ENCODE data around the gene EXOC4.

The EXOC4 gene

DNA sequence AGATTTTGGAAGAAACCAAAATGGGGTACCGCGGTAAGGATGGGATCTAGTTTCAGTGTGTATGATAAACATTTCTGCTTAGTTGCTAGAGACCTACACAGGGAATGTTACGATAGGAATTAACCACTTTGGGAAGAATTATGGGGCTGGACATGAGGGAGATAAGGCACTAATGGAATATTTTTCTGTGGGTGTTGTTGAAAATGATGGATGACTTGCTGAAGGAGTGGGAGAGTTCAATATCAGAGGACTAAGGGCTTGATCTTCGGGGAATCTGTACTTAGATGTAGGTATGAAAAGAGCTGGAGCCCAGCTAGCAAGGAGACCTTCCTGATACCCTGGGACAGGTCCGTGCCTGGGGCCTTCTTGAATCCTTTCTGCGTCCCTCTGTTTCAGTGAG, 303.7 kb downstream of the EXOC4 start:
- intact Hi-C loops (cut with DNase I) = no loop called here
- DNase-seq = no peak

DNA sequence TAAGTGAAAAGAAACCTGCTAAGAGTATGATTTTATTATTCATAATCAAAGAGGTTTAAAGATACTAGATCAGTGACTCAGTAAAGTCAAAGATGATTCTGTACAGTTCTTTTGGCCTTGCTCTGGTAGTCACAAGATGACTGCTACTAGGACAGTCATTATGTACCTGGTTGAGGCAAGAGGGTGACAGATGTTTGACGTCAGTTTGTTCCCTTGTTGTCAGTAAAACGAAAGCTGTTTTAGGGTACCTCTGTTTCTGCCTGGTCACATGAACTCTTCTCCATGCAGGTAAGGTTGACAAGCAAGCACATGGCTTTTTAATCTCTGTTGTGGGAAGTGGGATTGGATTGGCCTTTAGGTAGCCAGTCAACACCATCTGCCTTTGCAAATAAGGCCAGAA, 308.0 kb downstream of the EXOC4 start:
- DNase-seq = no peak
- intact Hi-C loops (cut with DNase I) = no loop called here

DNA sequence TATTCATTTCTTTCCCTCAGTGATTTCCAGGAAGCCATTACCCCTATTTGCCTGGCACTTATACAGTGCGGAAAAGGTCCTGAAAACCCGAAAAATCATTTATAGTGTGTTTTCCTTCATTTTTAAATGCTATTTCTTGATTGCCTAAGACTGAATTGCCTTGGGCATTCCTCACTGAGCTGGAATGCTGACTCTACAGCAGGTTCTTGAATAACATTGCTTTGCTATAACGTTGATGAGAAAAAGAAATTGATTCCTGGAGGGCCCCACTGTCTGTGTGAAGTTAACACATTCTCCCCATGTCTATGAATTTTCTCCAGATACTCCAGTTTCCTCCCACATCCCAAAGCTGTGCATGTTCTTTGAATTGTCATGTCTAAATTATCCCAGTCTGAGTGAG, 308.5 kb downstream of the EXOC4 start:
- DNase-seq = no peak
- intact Hi-C loops (cut with DNase I) = no loop called here

DNA sequence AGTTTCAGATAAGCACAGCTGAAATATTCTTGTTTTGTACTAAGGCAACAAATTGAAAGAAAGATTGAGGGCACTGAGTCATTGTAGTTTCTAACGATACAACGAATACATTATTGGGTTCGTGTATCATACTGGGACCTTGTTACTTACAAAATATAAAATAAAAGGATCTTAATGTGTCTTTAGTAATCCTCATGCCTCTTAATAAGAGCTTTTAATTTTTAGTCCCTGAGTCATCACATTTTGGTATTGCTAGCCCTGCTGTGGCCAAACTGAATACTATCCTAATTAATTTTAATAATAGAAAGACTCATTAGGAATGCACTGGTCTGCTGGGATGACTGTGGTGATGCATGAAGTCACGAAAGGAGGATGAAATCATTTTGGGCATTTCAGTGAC, 309.7 kb downstream of the EXOC4 start:
- no peak for DNase-seq

DNA sequence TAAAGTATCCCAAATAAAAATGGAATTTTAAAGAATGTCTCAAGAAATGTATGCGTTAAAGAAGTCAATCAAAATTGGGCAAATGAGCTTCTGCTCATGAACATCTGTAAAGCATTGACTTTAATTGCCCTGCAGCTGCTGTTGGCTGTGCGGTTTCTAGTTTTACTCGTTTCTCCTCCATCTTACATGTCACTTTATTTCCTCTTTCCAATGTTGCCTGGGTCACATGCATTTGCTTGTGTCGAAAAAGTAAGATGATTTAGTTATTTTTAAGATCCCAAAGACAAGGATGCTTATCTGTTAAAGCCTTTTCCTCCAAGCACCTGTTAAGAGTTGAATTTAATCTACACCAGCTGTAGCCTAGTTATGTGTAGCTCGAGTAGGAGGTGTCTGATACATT, 310.4 kb downstream of the EXOC4 start:
- no peak for DNase-seq
- intact Hi-C loops (cut with DNase I) = no loop called here

More for the DNA sequence above, 309.7 kb downstream of the EXOC4 start:
- intact Hi-C loops (cut with DNase I) = no loop called here

DNA sequence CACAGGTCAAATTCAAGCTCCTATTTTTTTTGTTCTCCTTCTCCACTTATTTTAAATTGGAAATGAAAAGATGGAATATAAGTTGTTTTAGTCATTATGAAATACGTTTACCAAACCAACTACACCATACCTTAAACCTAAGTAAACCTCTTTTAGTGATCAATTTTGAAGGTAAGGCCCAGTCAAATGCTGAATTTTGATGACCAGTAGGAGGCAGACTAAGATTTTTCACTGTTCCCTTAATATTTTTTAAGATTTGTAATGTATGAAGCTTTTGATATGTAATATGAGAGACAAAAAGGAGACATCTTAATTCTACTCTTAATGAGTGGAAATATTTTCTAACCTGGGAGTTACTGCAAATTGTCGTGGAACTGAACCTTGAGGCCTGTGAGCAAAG, 311.6 kb downstream of the EXOC4 start:
- intact Hi-C loops (cut with DNase I) = no loop called here
- DNase-seq = no peak

DNA sequence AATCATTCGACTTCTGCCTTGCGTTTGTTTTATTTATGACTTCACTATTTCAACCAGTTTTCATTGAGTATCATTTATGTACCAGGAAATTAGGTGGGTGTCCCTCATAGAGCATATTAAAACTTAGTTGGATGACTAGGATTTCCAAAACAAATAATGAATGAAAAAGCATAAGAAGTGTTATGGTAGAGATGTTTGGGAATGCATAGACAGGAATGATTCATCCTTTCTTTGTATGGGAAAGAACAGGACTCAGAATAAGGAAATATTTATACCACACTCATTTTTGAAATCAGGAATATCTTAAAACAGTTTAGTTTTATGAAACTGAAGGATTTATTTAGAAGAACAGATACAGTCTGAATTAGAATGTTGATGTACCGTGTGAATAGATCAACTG, 315.7 kb downstream of the EXOC4 start:
- no peak for DNase-seq
- intact Hi-C loops (cut with DNase I) = no loop called here

DNA sequence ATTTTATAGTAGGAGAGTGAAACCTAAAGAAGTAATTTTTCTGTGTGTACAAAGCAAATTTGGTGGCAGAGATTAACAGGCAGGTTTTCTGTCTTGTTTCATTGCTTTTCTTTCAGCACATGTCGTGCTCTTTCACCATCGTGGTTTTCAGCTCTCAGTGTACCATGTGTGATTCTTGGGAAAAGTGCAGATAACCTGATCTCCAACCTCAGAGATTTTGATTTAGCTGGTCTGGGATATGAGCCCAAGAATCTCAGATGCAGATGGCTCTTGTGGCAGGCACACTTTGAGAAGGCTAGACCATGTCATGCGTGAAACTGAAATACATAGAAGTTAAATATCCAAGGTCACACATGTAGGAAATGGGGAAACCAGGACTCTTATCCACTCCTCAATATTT, 317.4 kb downstream of the EXOC4 start:
- no peak for DNase-seq

DNA sequence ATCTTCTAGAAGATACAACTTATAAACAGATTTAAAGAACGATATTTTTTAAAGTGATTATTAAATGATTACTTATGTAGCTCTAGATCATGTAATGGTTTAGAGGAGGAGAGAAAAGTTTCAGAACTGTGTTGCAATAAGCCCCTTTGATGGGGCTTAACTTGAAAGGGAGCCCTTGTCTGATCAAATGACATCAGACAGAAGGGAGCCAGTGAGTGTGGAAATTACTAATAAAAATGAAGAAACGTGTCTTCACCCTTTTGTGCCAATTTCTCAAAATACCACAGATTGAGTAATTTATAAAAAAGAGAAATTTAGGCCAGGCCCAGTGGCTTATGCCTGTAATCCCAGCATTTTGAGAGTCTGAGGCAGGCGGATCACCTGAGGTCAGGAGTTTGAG, 318.2 kb downstream of the EXOC4 start:
- no peak for DNase-seq
- intact Hi-C loops (cut with DNase I) = no loop called here

More for the DNA sequence above, 317.4 kb downstream of the EXOC4 start:
- intact Hi-C loops (cut with DNase I) = no loop called here

DNA sequence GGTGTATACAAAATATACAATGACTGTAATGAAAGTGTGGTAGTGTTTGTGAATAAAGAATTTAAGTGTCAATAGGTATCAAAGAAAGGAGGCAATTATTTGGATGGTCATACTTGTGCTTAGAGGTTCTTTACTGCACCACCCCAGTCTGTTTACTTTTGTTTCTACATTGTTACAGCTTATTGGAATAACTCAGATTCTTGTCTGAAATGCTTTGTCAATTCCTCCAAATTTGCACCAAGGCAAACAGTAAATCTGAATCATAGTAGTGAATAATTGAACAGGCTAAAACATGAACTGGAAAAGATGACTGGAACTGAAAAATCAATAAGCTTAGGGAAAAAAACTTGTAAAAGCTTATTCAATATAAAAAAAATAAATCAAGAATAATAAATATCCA, 319.2 kb downstream of the EXOC4 start:
- intact Hi-C loops (cut with DNase I) = no loop called here
- no peak for DNase-seq

DNA sequence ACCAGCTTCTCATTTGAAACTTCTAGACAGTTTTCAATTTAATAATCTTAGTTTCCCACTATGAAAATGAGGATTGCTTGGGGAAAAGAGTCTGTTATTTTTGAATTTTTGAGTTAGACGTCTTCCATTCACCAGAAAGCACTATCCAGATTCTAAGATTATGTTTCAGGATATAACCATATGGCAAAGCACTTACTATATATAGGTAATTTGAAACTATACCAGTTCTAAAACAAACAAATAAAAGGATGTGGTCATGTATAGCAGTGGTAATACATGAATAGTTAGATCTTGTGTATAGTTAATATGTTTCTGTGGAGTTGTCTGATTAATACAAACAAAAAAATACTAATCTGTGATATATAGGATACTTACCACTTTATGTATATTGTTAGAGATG, 320.0 kb downstream of the EXOC4 start:
- DNase-seq = no peak
- intact Hi-C loops (cut with DNase I) = no loop called here

DNA sequence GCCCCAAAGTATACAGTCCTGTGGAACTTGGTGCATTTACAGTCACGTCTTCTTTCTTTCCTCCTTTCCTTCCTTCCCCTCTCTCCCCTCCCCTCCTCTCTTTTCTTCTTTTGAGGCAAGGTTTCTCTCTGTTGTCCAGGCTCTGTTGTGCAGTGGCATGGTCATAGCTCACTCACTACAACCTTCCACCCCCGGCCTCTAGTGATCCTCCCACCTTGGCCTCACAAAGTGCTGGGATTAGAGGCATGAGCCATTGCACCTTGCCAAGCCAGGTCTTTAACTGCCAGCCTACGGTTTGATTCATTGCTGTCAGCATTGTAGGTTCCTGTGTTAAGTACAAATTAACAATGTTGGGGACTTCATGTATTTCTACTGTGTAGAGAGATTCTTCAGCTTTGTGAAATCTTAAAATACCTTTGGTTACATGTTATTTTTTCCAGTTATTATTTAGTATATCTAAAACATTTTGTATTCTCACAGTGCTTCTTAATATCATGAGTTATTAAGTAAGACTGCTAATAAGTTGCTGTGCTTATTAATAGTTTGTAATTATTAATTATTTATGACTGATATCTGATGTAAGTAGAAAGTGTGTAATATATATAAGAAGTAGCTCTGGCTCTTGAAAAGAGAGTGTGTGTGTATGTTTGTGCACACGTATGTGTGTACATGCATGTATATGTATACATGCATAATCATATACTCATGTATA, 320.8 kb downstream of the EXOC4 start:
- intact Hi-C loops (cut with DNase I) = no loop called here
- DNase-seq = no peak

DNA sequence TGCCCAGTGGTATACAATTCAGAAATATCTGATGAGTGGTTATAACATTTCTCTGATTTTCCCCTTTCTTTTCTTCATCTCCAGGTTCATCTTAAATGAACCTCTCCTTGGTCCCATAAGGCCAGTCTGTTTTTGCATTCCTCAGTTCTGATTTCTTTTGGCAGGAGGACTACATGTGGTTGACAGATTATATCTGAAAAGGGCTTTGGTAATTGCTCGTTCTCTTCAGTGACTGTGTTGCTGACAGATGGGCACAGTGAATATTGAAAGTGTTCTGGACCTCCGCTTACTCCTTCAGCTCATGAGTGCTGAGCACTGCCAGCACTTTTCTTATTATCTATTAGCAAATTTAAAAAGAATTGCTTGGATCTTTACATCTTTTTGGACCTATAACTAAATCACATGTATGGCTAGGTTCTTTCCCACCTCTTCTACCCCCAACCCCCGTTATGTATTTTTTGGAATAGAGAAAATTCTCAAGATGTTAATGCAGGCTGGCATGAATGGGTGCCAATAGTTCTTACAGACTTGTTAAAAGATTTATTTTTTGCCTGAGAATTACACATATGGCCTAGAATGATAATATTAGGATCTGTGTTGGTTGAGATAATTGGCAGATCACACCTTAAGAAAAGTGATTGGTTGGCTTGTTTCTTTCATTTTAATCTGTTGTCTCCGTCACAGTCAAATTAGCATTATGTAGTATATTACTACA, 323.0 kb downstream of the EXOC4 start:
- DNase-seq = no peak
- intact Hi-C loops (cut with DNase I) = no loop called here

DNA sequence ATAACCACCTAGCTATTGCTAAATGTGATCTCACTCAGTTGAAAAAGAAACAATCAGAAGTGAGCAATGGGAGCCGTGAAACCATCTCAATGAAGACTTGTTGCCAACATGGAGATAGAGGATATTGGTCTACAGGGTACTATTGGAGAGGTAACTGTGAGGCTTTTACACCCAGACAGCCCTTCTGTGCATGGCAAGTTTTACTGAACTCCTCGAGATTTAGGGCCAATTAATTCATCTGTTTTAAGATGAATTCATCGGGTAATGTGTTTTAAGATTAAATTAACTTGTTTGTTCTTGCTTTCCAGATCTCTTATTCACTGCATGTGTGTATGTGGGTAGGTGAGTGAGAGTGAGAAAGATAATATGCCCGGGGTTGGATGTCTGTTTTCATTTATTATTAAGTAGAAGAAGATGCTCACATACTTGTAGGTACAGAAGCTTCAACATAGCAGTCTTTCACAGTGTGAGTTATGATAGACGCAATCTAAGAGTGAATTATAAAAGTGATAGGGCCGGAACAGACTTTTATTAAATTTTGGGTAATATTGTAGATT, 323.8 kb downstream of the EXOC4 start:
- no peak for DNase-seq
- intact Hi-C loops (cut with DNase I) = no loop called here

DNA sequence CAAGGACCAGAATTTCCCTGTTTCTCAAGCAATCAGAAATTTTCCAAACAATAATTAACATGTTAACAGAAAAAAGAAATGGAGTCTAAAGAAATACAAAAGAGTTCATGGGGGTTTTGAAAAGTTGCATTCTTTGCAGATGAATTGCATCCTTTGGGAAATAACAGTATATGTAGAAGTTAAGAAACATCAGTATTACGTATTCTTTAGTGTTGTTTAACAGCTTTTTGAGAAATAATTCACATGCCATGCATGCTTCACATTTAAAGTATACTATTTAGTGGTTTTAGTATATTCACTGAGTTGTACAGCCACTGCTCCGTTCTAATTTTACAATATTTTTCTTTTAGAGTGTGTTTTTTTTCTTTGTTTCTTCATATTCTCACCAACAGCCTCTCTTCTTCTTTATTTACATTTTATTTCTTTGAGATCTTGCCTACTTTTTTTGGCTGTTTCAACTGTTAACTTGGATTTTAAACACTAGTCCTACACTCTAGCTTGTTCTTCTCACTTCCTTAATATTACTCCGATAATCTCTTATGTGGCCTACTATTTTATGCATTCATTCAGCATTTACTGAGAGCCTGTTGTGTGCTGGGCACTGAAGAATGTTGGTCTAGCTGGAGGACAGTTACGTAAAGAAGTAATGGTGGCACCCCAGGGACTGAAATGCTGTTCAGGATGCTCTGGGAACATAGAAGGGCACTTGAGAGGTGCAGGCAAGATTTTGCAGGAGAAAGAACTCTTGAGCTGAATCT, 330.1 kb downstream of the EXOC4 start:
- intact Hi-C loops (cut with DNase I) = no loop called here
- no peak for DNase-seq

DNA sequence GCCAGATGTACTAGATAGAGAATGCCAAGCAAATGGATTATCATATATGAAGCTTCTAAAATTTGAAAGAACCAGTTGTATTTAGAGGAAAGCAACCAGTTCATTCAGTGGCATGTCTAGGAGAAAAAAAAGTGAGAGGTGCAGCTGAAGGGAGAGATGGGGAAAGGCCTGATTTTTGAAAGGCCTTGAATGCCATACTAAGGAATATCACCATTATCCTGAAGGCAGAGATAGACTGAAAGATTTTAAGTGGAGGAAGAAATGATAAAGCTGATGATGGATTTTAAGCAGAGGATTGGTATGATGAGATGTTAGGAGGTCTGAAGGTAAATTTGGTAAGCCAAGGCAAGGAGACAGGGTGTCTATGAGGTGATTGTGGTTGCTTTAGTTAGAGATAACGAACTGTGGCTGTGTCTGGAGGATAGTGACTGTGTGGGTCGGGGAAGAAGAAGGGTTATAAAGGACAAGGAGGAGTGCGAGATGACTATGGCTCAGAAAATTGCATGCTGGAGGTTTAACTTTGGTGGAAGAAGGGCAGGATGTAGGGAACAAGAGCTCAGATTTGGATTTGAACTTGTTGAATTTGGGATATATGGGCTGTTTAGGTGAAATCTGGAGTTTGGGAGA, 330.8 kb downstream of the EXOC4 start:
- intact Hi-C loops (cut with DNase I) = no loop called here
- no peak for DNase-seq

DNA sequence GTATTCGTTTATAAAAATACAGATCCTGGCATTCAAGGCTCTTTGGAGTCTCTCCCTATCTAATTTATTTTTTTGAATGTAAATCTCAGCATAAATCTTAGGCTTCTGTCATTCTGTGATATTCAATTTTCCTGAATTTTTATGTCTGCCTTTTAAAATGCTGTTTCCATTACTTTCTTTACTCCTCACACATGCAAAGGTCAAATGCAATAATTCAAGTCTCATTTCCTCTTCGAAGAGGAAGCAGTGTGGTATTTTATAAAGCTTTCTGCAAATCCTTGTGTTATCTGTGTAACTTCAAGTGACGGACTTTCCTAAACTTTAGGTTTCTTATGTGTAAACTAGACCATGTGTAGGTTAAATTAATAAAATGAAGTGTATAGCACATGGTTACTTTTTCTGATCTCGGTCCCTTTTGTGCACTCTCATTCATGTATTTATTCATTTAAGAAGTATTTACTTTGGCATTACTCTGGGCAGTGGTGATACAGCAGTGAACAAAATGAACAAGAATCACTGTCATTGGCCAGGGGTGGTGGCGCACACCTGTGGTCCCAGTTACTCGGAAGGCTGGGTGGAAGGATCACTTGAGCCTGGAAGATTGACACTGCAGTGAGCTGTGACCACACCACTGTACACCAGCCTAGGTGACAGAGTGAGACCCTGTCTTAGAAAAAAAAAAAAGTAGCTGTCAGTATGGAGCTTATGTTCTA, 332.2 kb downstream of the EXOC4 start:
- no peak for DNase-seq
- intact Hi-C loops (cut with DNase I) = no loop called here

DNA sequence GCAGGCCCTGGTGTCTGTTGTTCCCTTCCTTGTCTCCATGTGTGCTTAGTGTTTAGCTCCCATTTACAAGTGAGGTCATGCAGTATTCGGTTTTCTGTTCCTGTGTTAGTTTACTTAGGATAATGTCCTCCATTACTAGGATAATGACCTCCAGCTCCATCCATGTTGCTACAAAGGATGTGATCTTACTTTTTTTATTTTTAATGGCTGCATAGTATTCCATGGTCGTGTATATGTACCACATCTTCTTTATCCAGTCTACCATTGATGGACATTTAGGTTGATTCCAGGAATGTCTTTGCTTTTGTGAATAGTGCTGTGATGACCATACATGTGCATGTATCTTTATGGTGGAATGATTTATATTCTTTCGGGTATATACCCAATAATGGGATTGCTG, 333.4 kb downstream of the EXOC4 start:
- intact Hi-C loops (cut with DNase I) = no loop called here
- DNase-seq = no peak

DNA sequence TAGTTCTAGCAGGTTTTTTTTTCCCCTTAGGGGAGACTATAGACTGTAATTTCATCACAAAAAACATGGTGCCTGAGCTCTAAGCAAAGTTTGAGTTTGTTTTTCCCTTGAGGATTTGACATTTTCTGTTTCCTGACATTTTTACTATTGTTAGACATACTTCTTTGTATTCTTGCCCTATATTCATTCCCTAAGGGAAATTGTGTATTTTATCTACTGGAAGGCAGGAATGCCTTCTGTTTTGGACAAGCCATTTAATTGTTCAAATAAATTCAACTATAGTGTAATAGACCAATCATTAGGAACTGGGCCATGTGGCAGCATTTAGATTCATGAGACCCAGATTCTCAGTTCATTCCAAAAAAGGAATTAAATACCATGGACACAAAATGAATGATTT, 335.0 kb downstream of the EXOC4 start:
- DNase-seq = no peak
- intact Hi-C loops (cut with DNase I) = no loop called here

DNA sequence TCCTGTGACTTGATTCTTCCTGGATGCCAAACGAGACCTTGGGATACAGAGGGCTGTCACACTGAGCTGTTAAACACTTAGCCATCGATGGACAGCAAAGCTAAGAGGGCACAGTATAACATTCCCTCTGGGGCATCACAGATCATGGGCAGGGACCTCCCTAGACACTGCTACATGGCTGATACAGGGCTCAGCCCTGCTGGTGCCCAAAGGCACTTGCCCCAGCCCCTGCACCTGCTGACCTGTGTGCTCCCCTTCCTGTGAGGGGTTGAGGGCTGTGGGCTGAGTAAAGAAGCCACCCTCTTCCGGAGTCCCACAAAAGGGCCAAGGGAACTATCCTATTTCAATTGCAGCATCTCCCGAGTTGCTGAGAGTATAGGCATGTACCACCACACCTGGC, 337.9 kb downstream of the EXOC4 start:
- intact Hi-C loops (cut with DNase I) = no loop called here

More for the DNA sequence above, 337.9 kb downstream of the EXOC4 start:
- peak in 1 of 10 donors; percentile 62 for DNase-seq

Measured in posterior cingulate gyrus (tissue), 11 donors.